Kidney epithelial cell (primary cell): Measurements from ENCODE around the gene PCNX1. TPM values are rescaled to one million over a fixed set of nuclear protein-coding genes. Genes with fewer than 3 reads are reported as not detected.

Experiments
- DNase-seq: peaks from one replicate; pipeline ENCODE4 v3.0.0-alpha.2; 2010; ENCODE audit warnings: low read depth
- H3K27me3 ChIP-seq: 2 replicates; pipeline ENCODE4 v1.6.0; 2011; ENCODE audit warnings: low read length; ENCODE audit not compliant: control insufficient read depth, insufficient read depth
- H3K36me3 ChIP-seq: 2 replicates; pipeline ENCODE4 v1.5.1; 2011; ENCODE audit warnings: low read length; ENCODE audit not compliant: control insufficient read depth, insufficient read depth
- H3K4me3 ChIP-seq: 2 replicates; pipeline ENCODE4 v1.5.1; 2011; ENCODE audit warnings: low read depth, mild to moderate bottlenecking, control low read depth, low read length
- total RNA-seq: library from RNA; depleted of rRNA; stranded (reverse); fragments of >200 nt; gene quantifications from 2 replicates; pipeline ENCODE4 v1.2.3, GENCODE V29; 2015
- TF ChIP-seq, protein P1 (sequence below): IDR thresholded peaks from 2 replicates; pipeline ENCODE4 v1.5.1; 2011; ENCODE audit warnings: mild to moderate bottlenecking, moderate library complexity, low read length, control low read depth, inconsistent platforms; ENCODE audit not compliant: insufficient read depth, poor library complexity, severe bottlenecking

The PCNX1 gene
- total RNA-seq, 1 donor from 2014 or later: 26.9 TPM

DNA sequence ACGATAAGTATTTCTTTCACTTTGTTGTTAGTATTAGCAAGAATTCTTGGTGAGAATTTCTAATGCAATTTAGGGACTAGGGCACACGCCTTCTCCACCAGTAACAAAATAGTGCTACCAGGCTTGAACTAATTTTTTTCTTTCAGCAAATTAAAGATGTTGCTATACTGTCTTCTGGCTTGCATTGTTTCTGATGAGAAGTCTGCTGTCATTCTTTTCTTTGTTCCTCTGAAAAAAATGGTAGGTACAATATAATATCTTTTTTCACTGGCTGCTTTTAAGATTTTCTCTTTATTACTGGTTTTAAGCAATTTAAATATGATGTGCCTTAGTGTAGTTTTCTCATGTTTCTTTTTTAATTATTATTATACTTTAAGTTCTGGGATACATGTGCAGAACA, 171.2 kb downstream of the PCNX1 start:
- peaks cover 2% of the 10 kb centered on the region for H3K36me3 ChIP-seq
- no peak overlapping the region for H3K4me3 ChIP-seq
- TF ChIP-seq, protein P1, sequence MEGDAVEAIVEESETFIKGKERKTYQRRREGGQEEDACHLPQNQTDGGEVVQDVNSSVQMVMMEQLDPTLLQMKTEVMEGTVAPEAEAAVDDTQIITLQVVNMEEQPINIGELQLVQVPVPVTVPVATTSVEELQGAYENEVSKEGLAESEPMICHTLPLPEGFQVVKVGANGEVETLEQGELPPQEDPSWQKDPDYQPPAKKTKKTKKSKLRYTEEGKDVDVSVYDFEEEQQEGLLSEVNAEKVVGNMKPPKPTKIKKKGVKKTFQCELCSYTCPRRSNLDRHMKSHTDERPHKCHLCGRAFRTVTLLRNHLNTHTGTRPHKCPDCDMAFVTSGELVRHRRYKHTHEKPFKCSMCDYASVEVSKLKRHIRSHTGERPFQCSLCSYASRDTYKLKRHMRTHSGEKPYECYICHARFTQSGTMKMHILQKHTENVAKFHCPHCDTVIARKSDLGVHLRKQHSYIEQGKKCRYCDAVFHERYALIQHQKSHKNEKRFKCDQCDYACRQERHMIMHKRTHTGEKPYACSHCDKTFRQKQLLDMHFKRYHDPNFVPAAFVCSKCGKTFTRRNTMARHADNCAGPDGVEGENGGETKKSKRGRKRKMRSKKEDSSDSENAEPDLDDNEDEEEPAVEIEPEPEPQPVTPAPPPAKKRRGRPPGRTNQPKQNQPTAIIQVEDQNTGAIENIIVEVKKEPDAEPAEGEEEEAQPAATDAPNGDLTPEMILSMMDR: no peak
- DNase-seq: no peak
- H3K27me3 ChIP-seq: no peaks in the 10 kb centered on the region

DNA sequence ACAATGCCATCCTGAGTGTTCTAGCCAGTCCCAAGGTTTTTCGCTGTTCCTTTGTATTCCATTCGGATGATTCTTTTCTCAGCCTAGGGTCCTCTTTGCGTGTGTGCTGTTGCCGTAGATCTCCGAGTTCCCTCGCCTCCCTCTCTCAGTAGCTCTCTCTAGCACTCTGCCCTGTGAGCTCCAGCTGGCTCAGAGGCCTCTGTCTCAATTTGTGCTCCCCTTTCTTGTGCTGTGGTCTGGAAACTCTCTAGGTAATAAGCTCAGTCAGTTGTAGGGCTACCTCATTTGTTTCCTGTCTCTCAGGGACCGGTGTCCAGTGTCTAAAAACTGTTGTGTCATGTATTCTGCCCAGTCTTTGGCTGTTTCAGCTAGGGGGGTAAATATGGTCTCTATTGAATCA, 179.3 kb downstream of the PCNX1 start:
- Histone ChIP-seq H3K36me3 (no peaks in the 10 kb centered on the region), H3K4me3 (no peak overlapping the region)
- TF ChIP-seq, protein P1: no peak

DNA sequence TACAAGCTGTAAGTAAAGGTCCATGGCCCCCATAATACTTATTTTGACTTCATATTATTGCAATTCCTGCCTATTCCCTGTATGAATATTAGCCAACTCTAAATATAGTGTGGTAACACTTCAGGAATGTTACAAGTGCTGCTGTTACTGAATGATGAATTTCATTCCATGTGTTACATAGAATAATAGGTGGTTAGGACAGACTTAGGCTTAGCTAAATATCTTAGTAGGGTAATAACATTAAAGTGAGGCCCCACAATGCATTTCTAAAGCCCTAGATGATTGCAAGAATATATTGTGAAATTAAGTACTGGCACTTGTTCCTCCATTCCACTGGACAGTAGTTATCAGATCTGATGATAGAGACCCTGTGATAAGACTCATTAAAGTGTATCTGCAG, 182.7 kb downstream of the PCNX1 start:
- Histone ChIP-seq H3K27me3 (no peaks in the 10 kb centered on the region), H3K36me3 (no peaks in the 10 kb centered on the region)
- no peak for DNase-seq

More for the DNA sequence above, 179.3 kb downstream of the PCNX1 start:
- H3K27me3 ChIP-seq: no peaks in the 10 kb centered on the region
- no peak for DNase-seq

DNA sequence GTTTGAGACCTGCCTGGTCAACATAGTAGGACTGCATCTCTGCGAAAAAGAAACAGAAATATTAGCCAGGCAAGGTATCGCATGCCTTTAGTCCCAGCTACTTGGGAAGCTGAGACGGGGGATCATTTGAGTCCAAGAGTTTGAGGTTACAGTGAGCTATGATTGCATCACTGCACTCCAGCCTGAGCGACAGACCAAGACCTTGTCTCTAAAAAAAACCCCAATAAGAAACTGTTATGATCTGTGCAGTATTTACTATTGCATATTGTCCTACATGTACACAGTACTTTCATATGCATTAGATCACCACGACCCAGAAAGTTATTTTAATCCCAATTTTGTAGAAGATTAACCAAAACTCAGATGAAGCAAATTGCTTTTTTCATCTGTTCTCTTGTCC, 187.5 kb downstream of the PCNX1 start:
- H3K4me3 ChIP-seq: no peak overlapping the region
- TF ChIP-seq, protein P1: no peak
- DNase-seq: no peak
- no peaks in the 10 kb centered on the region for H3K27me3 ChIP-seq
- H3K36me3 ChIP-seq: no peaks in the 10 kb centered on the region

More for the DNA sequence above, 182.7 kb downstream of the PCNX1 start:
- TF ChIP-seq, protein P1: no peak
- no peak overlapping the region for H3K4me3 ChIP-seq

DNA sequence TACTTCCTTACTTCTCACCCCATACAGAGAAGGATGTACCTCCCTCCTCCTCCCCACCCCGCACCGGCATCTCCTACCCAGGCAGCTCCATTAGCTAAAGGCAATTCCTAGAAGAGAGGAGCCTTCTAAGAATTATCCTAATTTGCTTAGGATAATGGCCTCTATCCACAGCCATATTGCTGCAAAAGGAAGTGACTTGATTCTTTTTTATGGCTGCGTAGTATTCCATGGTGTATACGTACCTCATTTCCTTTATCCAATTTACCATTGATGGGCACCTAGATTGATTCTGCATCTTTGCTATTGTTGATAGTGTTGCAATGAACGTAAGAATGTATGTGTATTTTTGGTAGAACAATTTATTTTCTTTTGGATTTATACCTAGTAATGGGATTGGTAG, 189.7 kb downstream of the PCNX1 start:
- H3K4me3 ChIP-seq: no peak overlapping the region
- no peaks in the 10 kb centered on the region for H3K27me3 ChIP-seq
- no peak for DNase-seq
- TF ChIP-seq, protein P1: no peak
- H3K36me3 ChIP-seq: no peaks in the 10 kb centered on the region
